A673 (cell line): Measurements from ENCODE around the gene ZC3H12D.

Source experiments
- CTCF ChIP-seq: fragments of 300-800, 200-600 bp; sonication (generic); conservative IDR thresholded peaks from 2 replicates; pipeline ENCODE4 v1.5.1; 2017; ENCODE audit warnings: low read depth, mild to moderate bottlenecking, antibody characterized with exemption, low read length, moderate library complexity, mixed read lengths
- EZH2 ChIP-seq: fragments of 200-600 bp; sonication (generic); IDR thresholded peaks from 2 replicates; pipeline ENCODE4 v1.6.1; 2017; ENCODE audit warnings: borderline replicate concordance, low read depth, mild to moderate bottlenecking, mixed read lengths, antibody characterized with exemption, low read length; ENCODE audit not compliant: poor library complexity, severe bottlenecking

GRCh38 chr6:149449831-149450678, 34.8 kb downstream of the ZC3H12D start:
- no peak for TF ChIP-seq CTCF
- no peak for TF ChIP-seq EZH2
